ENCODE measurements around the gene PAGE4.

- TF ChIP-seq, protein P1, sequence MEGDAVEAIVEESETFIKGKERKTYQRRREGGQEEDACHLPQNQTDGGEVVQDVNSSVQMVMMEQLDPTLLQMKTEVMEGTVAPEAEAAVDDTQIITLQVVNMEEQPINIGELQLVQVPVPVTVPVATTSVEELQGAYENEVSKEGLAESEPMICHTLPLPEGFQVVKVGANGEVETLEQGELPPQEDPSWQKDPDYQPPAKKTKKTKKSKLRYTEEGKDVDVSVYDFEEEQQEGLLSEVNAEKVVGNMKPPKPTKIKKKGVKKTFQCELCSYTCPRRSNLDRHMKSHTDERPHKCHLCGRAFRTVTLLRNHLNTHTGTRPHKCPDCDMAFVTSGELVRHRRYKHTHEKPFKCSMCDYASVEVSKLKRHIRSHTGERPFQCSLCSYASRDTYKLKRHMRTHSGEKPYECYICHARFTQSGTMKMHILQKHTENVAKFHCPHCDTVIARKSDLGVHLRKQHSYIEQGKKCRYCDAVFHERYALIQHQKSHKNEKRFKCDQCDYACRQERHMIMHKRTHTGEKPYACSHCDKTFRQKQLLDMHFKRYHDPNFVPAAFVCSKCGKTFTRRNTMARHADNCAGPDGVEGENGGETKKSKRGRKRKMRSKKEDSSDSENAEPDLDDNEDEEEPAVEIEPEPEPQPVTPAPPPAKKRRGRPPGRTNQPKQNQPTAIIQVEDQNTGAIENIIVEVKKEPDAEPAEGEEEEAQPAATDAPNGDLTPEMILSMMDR (IDR thresholded peaks at IDR 0.05) = no peak
- no peak for TF ChIP-seq POLR2AphosphoS5 (IDR thresholded peaks at IDR 0.05)
- TF ChIP-seq POLR2A (IDR thresholded peaks at IDR 0.05) = no peak
Observed at GRCh38 chrX:49860867-49861535, 31.9 kb downstream of the PAGE4 start.
